Mesendoderm (in vitro differentiated cells): ENCODE measurements around the gene FOSB.

Experiments used
- DNase-seq: peaks from one replicate; pipeline ENCODE4 v3.0.0; 2013
- H2AK5ac ChIP-seq: 2 replicates; pipeline ENCODE4 v1.6.1; 2013; ENCODE audit warnings: low read length, inconsistent platforms
- H2BK120ac ChIP-seq: 2 replicates; pipeline ENCODE4 v1.6.1; 2013; ENCODE audit warnings: low read depth, mild to moderate bottlenecking, low read length, moderate library complexity, mixed read lengths
- H2BK15ac ChIP-seq: replicated peaks from 2 replicates; pipeline ENCODE4 v1.6.1; 2013; ENCODE audit warnings: low read depth, mild to moderate bottlenecking, moderate library complexity
- H2BK5ac ChIP-seq: 2 replicates; pipeline ENCODE4 v1.6.1; 2013; ENCODE audit warnings: low read length, inconsistent platforms
- H3K18ac ChIP-seq: 2 replicates; pipeline ENCODE4 v1.6.1; 2013; ENCODE audit warnings: mild to moderate bottlenecking, low read length, mixed read lengths
- H3K23ac ChIP-seq: one replicate; pipeline ENCODE4 v1.6.1; 2013; ENCODE audit warnings: low read length
- H3K27ac ChIP-seq: 2 replicates; pipeline ENCODE4 v1.5.1; 2013; ENCODE audit warnings: low read depth, mild to moderate bottlenecking, inconsistent platforms, low read length, moderate library complexity
- H3K27me3 ChIP-seq: 2 replicates; pipeline ENCODE4 v1.6.1; 2013; ENCODE audit warnings: low read length, control low read depth, mild to moderate bottlenecking, inconsistent platforms; ENCODE audit not compliant: insufficient read depth, poor library complexity
- H3K36me3 ChIP-seq: 2 replicates; pipeline ENCODE4 v1.6.1; 2013; ENCODE audit warnings: low read length, inconsistent platforms; ENCODE audit not compliant: control insufficient read depth, insufficient read depth
- H3K4ac ChIP-seq: one replicate; pipeline ENCODE4 v1.6.1; 2013; ENCODE audit warnings: low read depth, mild to moderate bottlenecking, low read length, moderate library complexity
- H3K4me1 ChIP-seq: 2 replicates; pipeline ENCODE4 v1.6.1; 2013; ENCODE audit warnings: low read depth, low read length, inconsistent platforms; ENCODE audit not compliant: control insufficient read depth
- H3K4me2 ChIP-seq: 2 replicates; pipeline ENCODE4 v1.6.1; 2013; ENCODE audit warnings: low read length
- H3K4me3 ChIP-seq: 2 replicates; pipeline ENCODE4 v1.5.1; 2013; ENCODE audit warnings: mild to moderate bottlenecking, low read length
- H3K56ac ChIP-seq: one replicate; pipeline ENCODE4 v1.6.1; 2013; ENCODE audit warnings: low read length
- H3K79me1 ChIP-seq: 2 replicates; pipeline ENCODE4 v1.6.1; 2013; ENCODE audit warnings: low read length, inconsistent platforms
- H3K79me2 ChIP-seq: 2 replicates; pipeline ENCODE4 v1.6.1; 2013; ENCODE audit warnings: mild to moderate bottlenecking, low read length; ENCODE audit not compliant: control insufficient read depth, insufficient read depth
- H3K9ac ChIP-seq: 2 replicates; pipeline ENCODE4 v1.6.1; 2013; ENCODE audit warnings: low read length, inconsistent platforms
- H4K5ac ChIP-seq: one replicate; pipeline ENCODE4 v1.6.1; 2013; ENCODE audit warnings: low read length
- H4K8ac ChIP-seq: one replicate; pipeline ENCODE4 v1.6.1; 2013; ENCODE audit warnings: low read depth, mild to moderate bottlenecking, control low read depth, low read length, moderate library complexity
- WGBS: extraction: QIAGEN DNeasy Blood & Tissue Kit; methylation state at CpG from one replicate; pipeline ENCODE4 v1.1.7; 2013; ENCODE audit warnings: low lambda C conversion rate, missing lambda C conversion rate; ENCODE audit not compliant: insufficient coverage; ENCODE audit errors: extremely low coverage; 5-methylcytosine and 5-hydroxymethylcytosine counted together

The FOSB gene

GRCh38 chr19:45488708-45489107, 20.9 kb downstream of the FOSB start:
- Histone ChIP-seq H3K4ac (no peak overlapping the region), H3K9ac (no peak overlapping the region), H3K23ac (no peak overlapping the region), H3K18ac (no peak overlapping the region), H3K36me3 (no peaks in the 10 kb centered on the region), H4K5ac (no peak overlapping the region), H2AK5ac (no peak overlapping the region), H4K8ac (no peak overlapping the region), H2BK5ac (no peak overlapping the region), H3K4me1 (no peaks in the 10 kb centered on the region), H3K4me3 (no peak overlapping the region), H2BK15ac (no peak overlapping the region), H3K79me1 (no peaks in the 10 kb centered on the region), H3K79me2 (no peaks in the 10 kb centered on the region), H3K27me3 (no peaks in the 10 kb centered on the region), H3K4me2 (no peak overlapping the region), H2BK120ac (no peak overlapping the region), H3K56ac (no peak overlapping the region), H3K27ac (no peak overlapping the region)
- no CpG with 5 or more reads among the region's 15 CpGs for WGBS
- no peak for DNase-seq

- no peak overlapping the region for H3K9ac ChIP-seq
- no peaks in the 10 kb centered on the region for H3K4me1 ChIP-seq
- no peak overlapping the region for H2BK15ac ChIP-seq
- H3K18ac ChIP-seq, result no peak overlapping the region
- no peak overlapping the region for H3K4me2 ChIP-seq
- H2AK5ac ChIP-seq, result no peak overlapping the region
- H3K36me3 ChIP-seq, result no peaks in the 10 kb centered on the region
- no peak for DNase-seq
- H2BK5ac ChIP-seq, result no peak overlapping the region
- H2BK120ac ChIP-seq, result no peak overlapping the region
- no peaks in the 10 kb centered on the region for H3K79me2 ChIP-seq
- no peaks in the 10 kb centered on the region for H3K27me3 ChIP-seq
- no peak overlapping the region for H3K27ac ChIP-seq
- H4K8ac ChIP-seq, result no peak overlapping the region
- H3K23ac ChIP-seq, result no peak overlapping the region
- H3K4ac ChIP-seq, result no peak overlapping the region
- no peak overlapping the region for H3K4me3 ChIP-seq
- no peak overlapping the region for H3K56ac ChIP-seq
- 100% methylated on average over 2 of the region's 20 CpGs for WGBS
- no peak overlapping the region for H4K5ac ChIP-seq
- no peaks in the 10 kb centered on the region for H3K79me1 ChIP-seq
Measured at GRCh38 chr19:45489216-45489855, 21.5 kb downstream of the FOSB start.

- no peak for DNase-seq
- no peaks in the 10 kb centered on the region for H3K27me3 ChIP-seq
- peak overlapping the region; percentile 50 for H3K56ac ChIP-seq
- no peak overlapping the region for H2AK5ac ChIP-seq
- no peak overlapping the region for H4K8ac ChIP-seq
- no CpG with 5 or more reads among the region's 5 CpGs for WGBS
- H3K9ac ChIP-seq, result peak overlapping the region; percentile 49
- H3K79me2 ChIP-seq, result no peaks in the 10 kb centered on the region
- no peak overlapping the region for H3K18ac ChIP-seq
- no peak overlapping the region for H4K5ac ChIP-seq
- H2BK15ac ChIP-seq, result no peak overlapping the region
- no peak overlapping the region for H3K27ac ChIP-seq
- H3K4me1 ChIP-seq, result no peaks in the 10 kb centered on the region
- peak overlapping the region; percentile 22 for H3K4me2 ChIP-seq
- no peak overlapping the region for H3K4me3 ChIP-seq
- H3K36me3 ChIP-seq, result no peaks in the 10 kb centered on the region
- no peak overlapping the region for H3K4ac ChIP-seq
- H3K79me1 ChIP-seq, result no peaks in the 10 kb centered on the region
- H2BK5ac ChIP-seq, result no peak overlapping the region
- H2BK120ac ChIP-seq, result no peak overlapping the region
- no peak overlapping the region for H3K23ac ChIP-seq
Measured at GRCh38 chr19:45492137-45492626, 24.4 kb downstream of the FOSB start.

GRCh38 chr19:45492627-45493470, 25.1 kb downstream of the FOSB start:
- no peak overlapping the region for H3K18ac ChIP-seq
- WGBS, result no CpG with 5 or more reads among the region's 32 CpGs
- H3K27me3 ChIP-seq, result no peaks in the 10 kb centered on the region
- no peaks in the 10 kb centered on the region for H3K36me3 ChIP-seq
- peak overlapping the region; percentile 35 for H2BK5ac ChIP-seq
- H2BK120ac ChIP-seq, result no peak overlapping the region
- peak overlapping the region; percentile 63 for H3K9ac ChIP-seq
- H3K56ac ChIP-seq, result peak overlapping the region; percentile 78
- H3K79me1 ChIP-seq, result no peaks in the 10 kb centered on the region
- H3K27ac ChIP-seq, result peak overlapping the region; percentile 46
- peak overlapping the region; percentile 77 for H3K4me2 ChIP-seq
- DNase-seq, result peak; percentile 91
- peak overlapping the region; percentile 68 for H4K8ac ChIP-seq
- no peaks in the 10 kb centered on the region for H3K79me2 ChIP-seq
- H2AK5ac ChIP-seq, result no peak overlapping the region
- no peak overlapping the region for H2BK15ac ChIP-seq
- no peaks in the 10 kb centered on the region for H3K4me1 ChIP-seq
- H3K4ac ChIP-seq, result no peak overlapping the region
- H4K5ac ChIP-seq, result no peak overlapping the region
- H3K23ac ChIP-seq, result no peak overlapping the region
- peak overlapping the region; percentile 63 for H3K4me3 ChIP-seq

GRCh38 chr19:45494261-45494916, 26.6 kb downstream of the FOSB start:
- H3K27ac ChIP-seq, result no peak overlapping the region
- H3K4me3 ChIP-seq, result no peak overlapping the region
- H3K36me3 ChIP-seq, result no peaks in the 10 kb centered on the region
- H3K4me2 ChIP-seq, result no peak overlapping the region
- H2AK5ac ChIP-seq, result no peak overlapping the region
- no CpG with 5 or more reads among the region's 39 CpGs for WGBS
- H3K27me3 ChIP-seq, result no peaks in the 10 kb centered on the region
- no peak overlapping the region for H4K5ac ChIP-seq
- H3K18ac ChIP-seq, result no peak overlapping the region
- H3K56ac ChIP-seq, result no peak overlapping the region
- H3K79me2 ChIP-seq, result no peaks in the 10 kb centered on the region
- DNase-seq, result no peak
- no peak overlapping the region for H3K4ac ChIP-seq
- H2BK120ac ChIP-seq, result no peak overlapping the region
- H3K23ac ChIP-seq, result no peak overlapping the region
- no peak overlapping the region for H3K9ac ChIP-seq
- no peak overlapping the region for H2BK5ac ChIP-seq
- H2BK15ac ChIP-seq, result no peak overlapping the region
- H3K4me1 ChIP-seq, result peaks cover 4% of the 10 kb centered on the region
- H3K79me1 ChIP-seq, result no peaks in the 10 kb centered on the region
- H4K8ac ChIP-seq, result no peak overlapping the region
